GM18517 (cell line): ENCODE results near the gene POLR3B.

Experiments
- ATAC-seq: cut with Tn5 transposase; IDR thresholded peaks from one replicate; pipeline ENCODE4 v1.9.1; 2021; ENCODE audit warnings: mild to moderate bottlenecking, moderate library complexity; ENCODE audit not compliant: unreplicated experiment

POLR3B gene

DNA sequence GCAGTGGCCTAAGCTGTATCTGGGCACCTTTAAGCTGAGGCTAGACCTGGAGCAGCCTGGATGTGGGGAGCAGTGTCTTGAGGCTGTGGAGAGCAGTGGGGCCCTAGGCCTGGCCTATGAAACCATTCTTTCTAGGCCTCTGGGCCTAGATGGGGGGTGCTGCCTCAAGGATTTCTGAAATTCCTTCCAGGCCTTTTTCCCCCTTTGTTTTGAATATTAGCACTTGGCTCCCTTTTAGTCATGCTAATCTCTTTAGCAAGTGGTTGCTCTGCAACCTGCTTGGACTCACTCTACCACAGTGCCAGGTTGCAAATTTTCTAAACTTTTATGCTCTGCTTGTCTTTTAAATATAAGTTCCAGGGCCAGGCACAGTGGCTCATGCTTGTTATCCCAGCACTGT is 183.7 kb downstream of the POLR3B start:
- ATAC-seq = no peak

DNA sequence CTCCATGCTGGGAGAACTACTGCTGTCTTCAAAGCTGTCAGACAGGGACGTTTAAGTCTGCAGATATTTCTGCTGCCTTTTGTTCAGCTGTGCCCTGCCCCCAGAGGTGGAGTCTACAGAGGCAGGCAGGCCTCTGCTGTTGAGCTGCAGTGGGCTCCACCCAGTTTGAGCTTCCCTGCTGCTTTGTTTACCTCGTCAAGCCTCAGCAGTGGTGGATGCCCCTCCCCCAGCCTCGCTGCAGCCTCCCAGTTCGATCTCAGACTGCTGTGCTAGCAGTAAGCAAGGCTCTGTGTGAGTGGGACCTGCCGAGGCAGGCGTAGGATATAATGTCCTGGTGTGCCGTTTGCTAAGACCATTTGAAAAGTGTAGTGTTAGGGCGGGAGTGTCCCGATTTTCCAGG is 193.9 kb downstream of the POLR3B start:
- no peak for ATAC-seq

DNA sequence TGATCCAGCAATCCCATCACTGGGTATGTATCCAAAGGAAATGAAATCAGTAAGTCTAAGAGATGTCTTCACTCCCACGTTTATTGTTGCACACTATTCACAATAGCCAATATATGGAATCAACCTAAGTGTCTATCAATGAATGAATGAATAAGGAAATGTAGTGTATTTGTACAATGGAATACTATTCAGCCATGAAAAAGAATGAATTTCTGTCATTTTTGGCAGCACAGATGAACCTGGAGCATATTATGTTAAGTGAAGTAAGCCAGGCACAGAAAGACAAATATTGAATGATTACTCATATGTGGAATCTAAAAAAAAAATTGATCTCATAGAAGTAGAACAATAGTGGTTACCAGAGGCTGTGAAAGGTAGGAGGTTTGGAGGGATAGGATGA is 194.7 kb downstream of the POLR3B start:
- no peak for ATAC-seq
